Stomach (tissue), 9 donors: ENCODE measurements around the gene PROM2. TPM values are rescaled to one million over a fixed set of nuclear protein-coding genes. Genes with fewer than 3 reads are reported as not detected.

ENCODE experiments used
- DNase-seq, 2 donors: peaks; one replicate each; pipeline versions ENCODE4 v3.0.0 to v3.0.0-alpha.2; 2013 to 2019
- H3K27ac ChIP-seq, 5 donors: fragments of 200-600 bp in 4 of 5; sonication (generic) in 4 of 5; one replicate each; pipeline ENCODE4 v1.5.1; 2013 to 2019; ENCODE audit warnings: mild to moderate bottlenecking in 1 of 5, moderate library complexity in 1 of 5
- H3K27me3 ChIP-seq, 3 donors: fragments of 200-600 bp; sonication (generic); one replicate each; pipeline ENCODE4 v1.5.1; 2017 to 2019; ENCODE audit warnings: mixed run types in 1 of 3
- H3K36me3 ChIP-seq, 4 donors: fragments of 200-600 bp; sonication (generic); 1 replicate in 3 of 4; 2 replicates in 1 of 4; pipeline ENCODE4 v1.5.1; 2016 to 2019
- H3K4me1 ChIP-seq, 4 donors: fragments of 200-600 bp; sonication (generic); one replicate each; pipeline ENCODE4 v1.5.1; 2016 to 2019
- H3K4me3 ChIP-seq, 4 donors: fragments of 200-600 bp; sonication (generic) in 3 of 4; one replicate each; pipeline ENCODE4 v1.5.1; 2016 to 2019; ENCODE audit warnings: mild to moderate bottlenecking in 1 of 4
- H3K9me3 ChIP-seq, 4 donors: fragments of 200-600 bp; sonication (generic); one replicate each; pipeline ENCODE4 v1.5.1; 2016 to 2019
- CTCF ChIP-seq, 7 experiments: fragments of 450-650 bp in 4 of 7; fragments of 200-600 bp in 3 of 7; sonication (generic) in 3 of 7; IDR thresholded peaks; one replicate each; pipeline ENCODE4 v1.5.1; 2016 to 2019; ENCODE audit warnings: antibody characterized with exemption in 7 of 7, control low read depth in 2 of 7, mild to moderate bottlenecking in 1 of 7
- EP300 ChIP-seq: sonication (generic); formaldehyde crosslinking; IDR thresholded peaks from one replicate; pipeline ENCODE4 v1.6.1; 2017; ENCODE audit warnings: antibody characterized with exemption
- POLR2A ChIP-seq, 4 donors: fragments of 450-650 bp; IDR thresholded peaks; one replicate each; pipeline ENCODE4 v1.6.1; 2016; ENCODE audit warnings: antibody characterized with exemption in 4 of 4, control low read depth in 2 of 4, mild to moderate bottlenecking in 1 of 4, moderate library complexity in 1 of 4
- POLR2AphosphoS5 ChIP-seq, 3 donors: sonication (generic); formaldehyde crosslinking; IDR thresholded peaks; one replicate each; pipeline ENCODE4 v1.6.1; 2016; ENCODE audit warnings: antibody characterized with exemption in 3 of 3
- WGBS, 5 donors: extraction: QIAGEN DNeasy Blood & Tissue Kit in 3 of 5; methylation state at CpG; one replicate each; pipeline versions ENCODE4 v1.1.5 to v1.1.7; 2013 to 2018; 5-methylcytosine and 5-hydroxymethylcytosine counted together
- intact Hi-C: fragments of 100-400 bp; cut with DNase I; formaldehyde crosslinking; loops from one replicate; pipeline ENCODE4 v1.15.1; 2023; ENCODE audit warnings: low total_unique reads
- polyA plus RNA-seq, 3 donors: library from polyadenylated mRNA; stranded (reverse); fragments of 200-250 nt; gene quantifications; one replicate each; pipeline ENCODE4 v1.2.3, GENCODE V29; 2013
- total RNA-seq, 5 donors: library from RNA; depleted of rRNA; stranded (reverse); fragments of >200 nt; gene quantifications; one replicate each; pipeline versions ENCODE4 v1.1.0 to v1.2.3, GENCODE V29; 2014 to 2016
- donor health status: healthy with polysubstance abuse.
- donor health status: Bipolar disorder and iron deficiency.
- donor health status: healthy.

Gene PROM2
- total and polyA plus RNA-seq, 8 donors = 6.0 to 370 (median 27.9) TPM

- Histone ChIP-seq H3K36me3 (no peaks in the 10 kb centered on the region), H3K27ac (no peak overlapping the region), H3K9me3 (no peaks in the 10 kb centered on the region), H3K4me3 (no peak overlapping the region), H3K4me1 (no peaks in the 10 kb centered on the region), H3K27me3 (no peaks in the 10 kb centered on the region)
- no peak for DNase-seq
- 91 to 95% (median 93%) methylated on average over 8 of the region's 8 CpGs for WGBS, 5 donors
- intact Hi-C loops = no loop called here
- TF ChIP-seq CTCF (IDR thresholded peaks at IDR 0.05) (no peak), POLR2AphosphoS5 (IDR thresholded peaks at IDR 0.05) (no peak), POLR2A (IDR thresholded peaks at IDR 0.05) (no peak), EP300 (no peak)
These were observed 57.8 kb downstream of the PROM2 start for GRCh38 chr2:95332036-95332435.

- TF ChIP-seq POLR2A (IDR thresholded peaks at IDR 0.05) = no peak
- TF ChIP-seq CTCF (IDR thresholded peaks at IDR 0.05) = no peak
- TF ChIP-seq POLR2AphosphoS5 (IDR thresholded peaks at IDR 0.05) = no peak
- TF ChIP-seq EP300 = no peak
- 68 to 83% (median 82%) methylated on average over 6 to 7 of the region's 7 CpGs for WGBS, 5 donors
- no peaks in the 10 kb centered on the region for H3K9me3 ChIP-seq
- no peaks in the 10 kb centered on the region for H3K27me3 ChIP-seq
- no peaks in the 10 kb centered on the region for H3K36me3 ChIP-seq
- DNase-seq = no peak
- no peaks in the 10 kb centered on the region for H3K4me1 ChIP-seq
- no peak overlapping the region for H3K4me3 ChIP-seq
- intact Hi-C loops = no loop called here
- H3K27ac ChIP-seq = no peak overlapping the region
These were observed 58.8 kb downstream of the PROM2 start for GRCh38 chr2:95333056-95333455.

- WGBS, 5 donors = 53 to 85% (median 62%) methylated on average over 11 of the region's 11 CpGs
- TF ChIP-seq EP300 = no peak
- no peak for TF ChIP-seq POLR2AphosphoS5 (IDR thresholded peaks at IDR 0.05)
- TF ChIP-seq POLR2A (IDR thresholded peaks at IDR 0.05) = no peak
- no peak for TF ChIP-seq CTCF (IDR thresholded peaks at IDR 0.05)
- intact Hi-C loops = no loop called here
- no peaks in the 10 kb centered on the region for H3K9me3 ChIP-seq
- H3K4me1 ChIP-seq = no peaks in the 10 kb centered on the region
- H3K27me3 ChIP-seq = no peaks in the 10 kb centered on the region
- no peaks in the 10 kb centered on the region for H3K36me3 ChIP-seq
- H3K27ac ChIP-seq = no peak overlapping the region
- H3K4me3 ChIP-seq = no peak overlapping the region
- peak in 1 of 2 donors; percentile 72 for DNase-seq
These were observed 59.7 kb downstream of the PROM2 start for GRCh38 chr2:95333888-95334338.

GRCh38 chr2:95334916-95335641 lies 60.8 kb downstream of the PROM2 start:
- Histone ChIP-seq H3K27me3 (no peaks in the 10 kb centered on the region), H3K36me3 (no peaks in the 10 kb centered on the region), H3K4me3 (no peak overlapping the region), H3K9me3 (no peaks in the 10 kb centered on the region), H3K4me1 (no peaks in the 10 kb centered on the region), H3K27ac (no peak overlapping the region)
- TF ChIP-seq CTCF (IDR thresholded peaks at IDR 0.05) (no peak), POLR2AphosphoS5 (IDR thresholded peaks at IDR 0.05) (no peak), POLR2A (IDR thresholded peaks at IDR 0.05) (no peak), EP300 (no peak)
- intact Hi-C loops = no loop called here
- no peak for DNase-seq
- WGBS, 5 donors = 100% methylated on average over 1 of the region's 1 CpG
